Measurements from ENCODE around the gene TJP3. TPM values are rescaled to one million over a fixed set of nuclear protein-coding genes. Genes with fewer than 3 reads are reported as not detected.

TJP3 gene
- total and polyA plus RNA-seq, 2 experiments from 2014 or later, result 18.2 to 23.9 TPM

DNA sequence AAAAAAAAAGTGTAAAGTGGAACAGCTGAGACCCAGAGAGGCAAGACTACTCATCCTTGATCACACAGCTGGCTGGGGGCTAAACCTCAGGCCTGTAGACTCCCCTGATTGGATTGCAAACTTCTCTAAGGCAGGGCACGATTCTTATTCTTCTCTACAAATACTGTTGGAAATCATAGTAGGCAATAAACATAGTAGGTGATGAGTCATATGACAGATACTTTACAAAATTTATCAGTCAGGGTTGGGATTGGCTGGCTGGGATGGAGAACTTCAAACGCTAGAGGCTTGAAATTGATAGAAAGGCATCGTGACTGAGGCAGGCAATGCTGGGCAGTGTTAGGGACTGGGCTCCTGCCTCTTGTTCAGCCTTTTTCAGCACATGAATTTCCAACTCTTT, 83.9 kb downstream of the TJP3 start:
- Histone ChIP-seq H3K27ac (ENCODE audit: low read depth) (no peak overlapping the region), H3K4me2 (no peak overlapping the region), H3K4me1 (ENCODE audit: insufficient read depth) (no peaks in the 10 kb centered on the region), H3F3A (replicated peaks; ENCODE audit: low read depth) (no peaks in the 10 kb centered on the region), H4K20me1 (replicated peaks; ENCODE audit: insufficient read depth) (no peaks in the 10 kb centered on the region), H3K9me2 (ENCODE audit: insufficient read depth) (no peaks in the 10 kb centered on the region), H2AFZ (no peak overlapping the region), H3K36me3 (ENCODE audit: insufficient read depth) (no peaks in the 10 kb centered on the region), H3K79me2 (replicated peaks; ENCODE audit: insufficient read depth) (no peaks in the 10 kb centered on the region), H3K4me3 (no peak overlapping the region), H3K27me3 (ENCODE audit: insufficient read depth) (no peaks in the 10 kb centered on the region)
- TF ChIP-seq EZH2 (IDR thresholded peaks at IDR 0.05; ENCODE audit: low read depth, unreplicated experiment), result no peak
- TF ChIP-seq STAT1 (IDR thresholded peaks at IDR 0.05; ENCODE audit: unreplicated experiment), result no peak
- TF ChIP-seq, protein P1, sequence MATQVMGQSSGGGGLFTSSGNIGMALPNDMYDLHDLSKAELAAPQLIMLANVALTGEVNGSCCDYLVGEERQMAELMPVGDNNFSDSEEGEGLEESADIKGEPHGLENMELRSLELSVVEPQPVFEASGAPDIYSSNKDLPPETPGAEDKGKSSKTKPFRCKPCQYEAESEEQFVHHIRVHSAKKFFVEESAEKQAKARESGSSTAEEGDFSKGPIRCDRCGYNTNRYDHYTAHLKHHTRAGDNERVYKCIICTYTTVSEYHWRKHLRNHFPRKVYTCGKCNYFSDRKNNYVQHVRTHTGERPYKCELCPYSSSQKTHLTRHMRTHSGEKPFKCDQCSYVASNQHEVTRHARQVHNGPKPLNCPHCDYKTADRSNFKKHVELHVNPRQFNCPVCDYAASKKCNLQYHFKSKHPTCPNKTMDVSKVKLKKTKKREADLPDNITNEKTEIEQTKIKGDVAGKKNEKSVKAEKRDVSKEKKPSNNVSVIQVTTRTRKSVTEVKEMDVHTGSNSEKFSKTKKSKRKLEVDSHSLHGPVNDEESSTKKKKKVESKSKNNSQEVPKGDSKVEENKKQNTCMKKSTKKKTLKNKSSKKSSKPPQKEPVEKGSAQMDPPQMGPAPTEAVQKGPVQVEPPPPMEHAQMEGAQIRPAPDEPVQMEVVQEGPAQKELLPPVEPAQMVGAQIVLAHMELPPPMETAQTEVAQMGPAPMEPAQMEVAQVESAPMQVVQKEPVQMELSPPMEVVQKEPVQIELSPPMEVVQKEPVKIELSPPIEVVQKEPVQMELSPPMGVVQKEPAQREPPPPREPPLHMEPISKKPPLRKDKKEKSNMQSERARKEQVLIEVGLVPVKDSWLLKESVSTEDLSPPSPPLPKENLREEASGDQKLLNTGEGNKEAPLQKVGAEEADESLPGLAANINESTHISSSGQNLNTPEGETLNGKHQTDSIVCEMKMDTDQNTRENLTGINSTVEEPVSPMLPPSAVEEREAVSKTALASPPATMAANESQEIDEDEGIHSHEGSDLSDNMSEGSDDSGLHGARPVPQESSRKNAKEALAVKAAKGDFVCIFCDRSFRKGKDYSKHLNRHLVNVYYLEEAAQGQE (IDR thresholded peaks at IDR 0.05; ENCODE audit: unreplicated experiment), result no peak
- Mint-ChIP-seq H3K9me3 (peaks cover 13% of the 10 kb centered on the region), H3K4me3 (no peak overlapping the region), H3K4me1 (no peaks in the 10 kb centered on the region), H3K36me3 (ENCODE audit: low read depth) (no peaks in the 10 kb centered on the region; the same call in 2 of the 3 replicates), H3K27ac (no peak overlapping the region), H3K27me3 (ENCODE audit: insufficient read depth, low read depth, poor library complexity) (peaks cover 3% of the 10 kb centered on the region)
- DNase-seq (ENCODE audit: low spot score) (no peak), ATAC-seq (no peak)

DNA sequence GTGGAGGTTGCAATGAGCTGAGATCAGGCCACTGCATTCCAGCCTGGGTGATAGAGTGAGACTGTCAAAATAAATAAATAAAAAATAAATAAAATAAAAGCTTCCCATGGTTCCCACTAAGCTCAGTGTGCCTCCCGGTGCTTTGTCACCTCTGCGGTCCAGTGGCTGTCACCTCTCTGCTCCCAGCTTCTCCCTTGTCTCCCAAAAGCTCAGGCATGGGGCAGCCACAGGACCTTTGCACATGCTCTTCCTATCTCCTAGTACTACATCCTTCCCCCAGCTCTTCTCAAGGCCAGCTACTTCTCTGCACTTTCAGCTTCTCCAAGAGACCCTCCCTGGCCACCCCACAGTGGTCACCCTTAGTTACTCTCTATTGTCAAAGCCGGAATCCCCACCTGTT, 85.6 kb downstream of the TJP3 start:
- Histone ChIP-seq H3F3A (replicated peaks; ENCODE audit: low read depth) (no peaks in the 10 kb centered on the region), H3K4me2 (no peak overlapping the region), H3K27ac (ENCODE audit: low read depth) (no peak overlapping the region), H3K4me3 (no peak overlapping the region), H4K20me1 (replicated peaks; ENCODE audit: insufficient read depth) (no peaks in the 10 kb centered on the region), H3K4me1 (ENCODE audit: insufficient read depth) (no peaks in the 10 kb centered on the region), H2AFZ (no peak overlapping the region), H3K36me3 (ENCODE audit: insufficient read depth) (no peaks in the 10 kb centered on the region), H3K79me2 (replicated peaks; ENCODE audit: insufficient read depth) (no peaks in the 10 kb centered on the region), H3K27me3 (ENCODE audit: insufficient read depth) (no peaks in the 10 kb centered on the region), H3K9me2 (ENCODE audit: insufficient read depth) (no peaks in the 10 kb centered on the region)
- DNase-seq (ENCODE audit: low spot score) (no peak), ATAC-seq (no peak)
- Mint-ChIP-seq H3K4me3 (no peak overlapping the region), H3K4me1 (no peaks in the 10 kb centered on the region), H3K9me3 (peaks cover 19% of the 10 kb centered on the region), H3K27me3 (ENCODE audit: insufficient read depth, low read depth, poor library complexity) (peaks cover 7% of the 10 kb centered on the region), H3K36me3 (ENCODE audit: low read depth) (no peaks in the 10 kb centered on the region; the same call in 2 of the 3 replicates), H3K27ac (no peak overlapping the region)
- no peak for TF ChIP-seq ZNF114 (CRISPR knock-in tag; IDR thresholded peaks at IDR 0.05)
- TF ChIP-seq EZH2phosphoT487 (IDR thresholded peaks at IDR 0.05; ENCODE audit: unreplicated experiment), result no peak
- no peak for TF ChIP-seq NANOG (IDR thresholded peaks at IDR 0.05; ENCODE audit: borderline replicate concordance)
- no peak for TF ChIP-seq POLR2AphosphoS5 (IDR thresholded peaks at IDR 0.05; ENCODE audit: low read depth)
- no peak for TF ChIP-seq CREB1 (CRISPR knock-in tag; IDR thresholded peaks at IDR 0.05; ENCODE audit: low read depth)
- no peak for TF ChIP-seq STAT1 (IDR thresholded peaks at IDR 0.05; ENCODE audit: unreplicated experiment)
- TF ChIP-seq JUNB (IDR thresholded peaks at IDR 0.05; ENCODE audit: unreplicated experiment), result no peak
- TF ChIP-seq, protein P1 (IDR thresholded peaks at IDR 0.05; ENCODE audit: unreplicated experiment), result no peak
- no peak for TF ChIP-seq EZH2 (IDR thresholded peaks at IDR 0.05; ENCODE audit: low read depth, unreplicated experiment)
- TF ChIP-seq, protein P2, sequence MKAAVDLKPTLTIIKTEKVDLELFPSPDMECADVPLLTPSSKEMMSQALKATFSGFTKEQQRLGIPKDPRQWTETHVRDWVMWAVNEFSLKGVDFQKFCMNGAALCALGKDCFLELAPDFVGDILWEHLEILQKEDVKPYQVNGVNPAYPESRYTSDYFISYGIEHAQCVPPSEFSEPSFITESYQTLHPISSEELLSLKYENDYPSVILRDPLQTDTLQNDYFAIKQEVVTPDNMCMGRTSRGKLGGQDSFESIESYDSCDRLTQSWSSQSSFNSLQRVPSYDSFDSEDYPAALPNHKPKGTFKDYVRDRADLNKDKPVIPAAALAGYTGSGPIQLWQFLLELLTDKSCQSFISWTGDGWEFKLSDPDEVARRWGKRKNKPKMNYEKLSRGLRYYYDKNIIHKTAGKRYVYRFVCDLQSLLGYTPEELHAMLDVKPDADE (IDR thresholded peaks at IDR 0.05), result no peak
- no peak for TF ChIP-seq ZNF331 (CRISPR knock-in tag; IDR thresholded peaks at IDR 0.05; ENCODE audit: low read depth)

Data from GM23338 (cell line).